Psoas muscle (tissue), 8 donors: ENCODE measurements around the gene MPV17L2. TPM values are rescaled to one million over a fixed set of nuclear protein-coding genes. Genes with fewer than 3 reads are reported as not detected.

Experiments
- ATAC-seq, 4 donors: fragments of 200-7000 bp; cut with Tn5 transposase; one replicate each; pipeline ENCODE4 v1.9.1; 2020; ENCODE audit warnings: moderate library complexity in 3 of 4, mild to moderate bottlenecking in 2 of 4
- DNase-seq, 2 donors: peaks; one replicate each; pipeline ENCODE4 v3.0.0-alpha.2; 2020
- H3K27ac ChIP-seq: fragments of 200-600 bp; one replicate; pipeline ENCODE4 v1.8.0; 2022
- H3K27me3 ChIP-seq, 3 donors: fragments of 200-600 bp in 1 of 3; one replicate each; pipeline versions ENCODE4 v1.6.1 to v1.8.0; 2013 to 2022; ENCODE audit warnings: low read length in 2 of 3, mild to moderate bottlenecking in 2 of 3, moderate library complexity in 1 of 3; ENCODE audit not compliant: insufficient read depth in 3 of 3
- H3K36me3 ChIP-seq, 2 donors: fragments of 200-600 bp in 1 of 2; one replicate each; pipeline versions ENCODE4 v1.6.1 to v1.8.0; 2013 to 2022; ENCODE audit warnings: low read depth in 1 of 2, mild to moderate bottlenecking in 1 of 2, moderate library complexity in 1 of 2; ENCODE audit not compliant: insufficient read depth in 1 of 2
- H3K4me1 ChIP-seq: fragments of 200-600 bp; one replicate; pipeline ENCODE4 v1.8.0; 2022
- H3K4me3 ChIP-seq: fragments of 200-600 bp; one replicate; pipeline ENCODE4 v1.8.0; 2022; ENCODE audit warnings: mild to moderate bottlenecking
- H3K9me3 ChIP-seq: fragments of 200-600 bp; one replicate; pipeline ENCODE4 v1.8.0; 2022
- CTCF ChIP-seq: fragments of 200-600 bp; IDR thresholded peaks from one replicate; pipeline ENCODE4 v1.8.0; 2022; ENCODE audit warnings: antibody characterized with exemption
- WGBS, 3 donors: extraction: QIAGEN DNeasy Blood & Tissue Kit; methylation state at CpG; one replicate each; pipeline versions ENCODE4 v1.1.6 to v1.1.7; 2013; 5-methylcytosine and 5-hydroxymethylcytosine counted together
- intact Hi-C, 2 donors: fragments of 100-400 bp; cut with DNase I; formaldehyde crosslinking; loops; one replicate each; pipeline versions ENCODE4 v1.11.0 to v1.14.2; 2022
- polyA plus RNA-seq, 3 donors: library from polyadenylated mRNA; stranded (reverse); fragments of 200-250 nt; gene quantifications; one replicate each; pipeline ENCODE4 v1.2.3, GENCODE V29; 2013
- total RNA-seq, 4 donors: library from RNA; stranded (reverse); fragmentation: NEBNext Ultra II Directional in 2 of 4; extraction: Animal tissue kit (Norgen Biotek cat#: 25700) in 2 of 4; gene quantifications; one replicate each; pipeline versions ENCODE4 v1.2.1 to v1.2.4, GENCODE V29; 2021 to 2023
- donor health status: healthy with polysubstance abuse.
- donor health status: DM: no; HTN: no; CAD: no; lungs with moderate emphysema.
- donor health status: Bipolar disorder and iron deficiency.
- donor health status: healthy.
- donor health status: DM: yes; HTN: yes; CAD: no.
- donor health status: DM: no; HTN: no; CAD: no.
- donor health status: DM: no; HTN: no; CAD: no.
- donor health status: DM: yes; HTN: yes; CAD: no.

The MPV17L2 gene
- total and polyA plus RNA-seq, 7 donors, result 5.9 to 23.3 (median 12.7) TPM

- peaks cover 0 to 2% (median 0%) of the 10 kb centered on the region in 3 donors for H3K27me3 ChIP-seq
- ATAC-seq (no peak), DNase-seq (no peak)
- no peak overlapping the region for H3K27ac ChIP-seq
- H3K4me1 ChIP-seq, result no peaks in the 10 kb centered on the region
- TF ChIP-seq CTCF, result no peak
- H3K36me3 ChIP-seq, result no peaks in the 10 kb centered on the region
- H3K4me3 ChIP-seq, result no peak overlapping the region
- 85 to 92% (median 90%) methylated on average over 5 of the region's 5 CpGs for WGBS, 3 donors
- H3K9me3 ChIP-seq, result no peaks in the 10 kb centered on the region
- intact Hi-C loops, result no loop called here
Observed at GRCh38 chr19:18179957-18180356, 13.1 kb upstream of the MPV17L2 start.

- H3K36me3 ChIP-seq, result no peaks in the 10 kb centered on the region
- no peak for ATAC-seq
- H3K27ac ChIP-seq, result no peak overlapping the region
- no peaks in the 10 kb centered on the region for H3K4me1 ChIP-seq
- no peak overlapping the region for H3K4me3 ChIP-seq
- TF ChIP-seq CTCF, result no peak
- H3K9me3 ChIP-seq, result no peaks in the 10 kb centered on the region
- intact Hi-C loops, result no loop called here
- no peaks in the 10 kb centered on the region for H3K27me3 ChIP-seq
- DNase-seq, result no peak
Observed at GRCh38 chr19:18183529-18183928, 9.5 kb upstream of the MPV17L2 start.

DNA sequence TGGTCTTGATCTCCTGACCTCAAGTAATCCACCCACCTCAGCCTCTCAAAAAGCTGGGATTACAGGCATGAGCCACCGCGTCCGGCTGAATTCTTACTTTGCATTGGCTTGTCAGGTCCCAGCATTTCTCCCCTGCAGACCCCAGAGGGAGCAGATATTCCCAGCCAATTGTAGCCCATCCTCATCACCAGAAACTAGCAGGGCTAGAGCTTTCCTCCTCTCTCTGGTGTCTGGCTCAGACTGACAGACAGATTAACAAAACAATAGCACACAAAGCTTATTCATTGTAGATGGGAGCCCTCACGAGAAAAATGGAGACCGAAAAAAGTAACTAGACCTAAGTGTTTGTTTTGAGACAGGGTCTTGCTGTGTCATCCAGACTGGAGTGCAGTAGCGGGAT is 7.5 kb upstream of the MPV17L2 start:
- no peak for TF ChIP-seq CTCF
- Histone ChIP-seq H3K27ac (no peak overlapping the region), H3K9me3 (no peaks in the 10 kb centered on the region), H3K4me1 (no peaks in the 10 kb centered on the region), H3K36me3 (no peaks in the 10 kb centered on the region), H3K27me3 (no peaks in the 10 kb centered on the region), H3K4me3 (no peak overlapping the region)
- WGBS, 3 donors, result 40 to 51% (median 50%) methylated on average over 6 of the region's 6 CpGs
- ATAC-seq (no peak), DNase-seq (no peak)
- intact Hi-C loops, result no loop called here

GRCh38 chr19:18190278-18190677 is 2.7 kb upstream of the MPV17L2 start:
- ATAC-seq (no peak), DNase-seq (no peak)
- H3K4me3 ChIP-seq, result no peak overlapping the region
- H3K27ac ChIP-seq, result no peak overlapping the region
- intact Hi-C loops, result no loop called here
- H3K4me1 ChIP-seq, result peaks cover 11% of the 10 kb centered on the region
- peaks cover 0 to 4% of the 10 kb centered on the region in 2 donors for H3K36me3 ChIP-seq
- 73 to 86% (median 77%) methylated on average over 4 of the region's 4 CpGs for WGBS, 3 donors
- no peaks in the 10 kb centered on the region for H3K27me3 ChIP-seq
- no peak for TF ChIP-seq CTCF
- no peaks in the 10 kb centered on the region for H3K9me3 ChIP-seq

DNA sequence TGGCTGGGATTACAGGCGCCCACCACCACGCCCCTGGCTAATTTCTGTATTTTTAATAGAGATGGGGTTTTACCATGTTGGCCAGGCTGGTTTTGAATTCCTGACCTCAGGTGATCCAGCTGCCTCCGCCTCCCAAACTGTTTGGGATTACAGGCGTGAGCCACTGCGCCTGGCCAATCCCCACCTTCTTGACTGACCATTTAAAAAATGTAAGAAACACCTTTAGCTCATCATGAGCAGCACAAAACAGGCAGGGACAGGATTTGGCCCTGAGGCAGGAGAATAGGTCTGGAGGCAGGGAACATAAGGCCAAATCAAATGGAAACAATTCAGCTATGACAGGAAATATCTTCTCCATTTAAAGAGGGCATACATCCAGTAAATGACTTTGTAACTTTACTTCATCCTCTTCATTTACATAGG is 1.4 kb upstream of the MPV17L2 start:
- Histone ChIP-seq H3K9me3 (no peaks in the 10 kb centered on the region), H3K4me3 (peak overlapping the region; percentile 90), H3K36me3 (peaks cover 0 to 15% of the 10 kb centered on the region in 2 donors), H3K27ac (peak overlapping the region; percentile 93), H3K4me1 (peaks cover 11% of the 10 kb centered on the region), H3K27me3 (no peaks in the 10 kb centered on the region)
- DNase-seq, result no peak
- no peak for TF ChIP-seq CTCF
- WGBS, 3 donors, result 76 to 81% (median 78%) methylated on average over 5 of the region's 5 CpGs
- intact Hi-C loops, result no loop called here
- no peak for ATAC-seq
